SK-N-MC (cell line): ENCODE data around the gene CSKMT.
A peak's percentile ranks its signal among the peaks of the same experiment; 100 is the strongest.
"Not testable (repeated sequence)": the region's sequence is repeated elsewhere in the genome, so short reads cannot be mapped to it uniquely, and the experiment has no call there.

Experiments
- DNase-seq: peaks from one replicate; pipeline ENCODE4 v3.0.0-alpha.2; 2011; ENCODE audit warnings: low read depth, low spot score
- H3K27ac ChIP-seq: fragments of 200-600 bp; sonication (generic); 2 replicates; pipeline ENCODE4 v1.5.1; 2016; ENCODE audit warnings: mixed run types
- H3K36me3 ChIP-seq: fragments of 200-600 bp; sonication (generic); 2 replicates; pipeline ENCODE4 v1.6.1; 2017; ENCODE audit warnings: antibody characterized with exemption, low read length, mixed read lengths; ENCODE audit not compliant: insufficient read depth
- H3K4me3 ChIP-seq: fragments of 200-600 bp; sonication (generic); 2 replicates; pipeline ENCODE4 v1.5.1; 2016
- H3K9ac ChIP-seq: fragments of 200-600 bp; sonication (generic); 2 replicates; pipeline ENCODE4 v1.8.0; 2017; ENCODE audit warnings: mixed run types, mixed read lengths; ENCODE audit not compliant: insufficient read length
- H3K9me3 ChIP-seq: fragments of 200-600 bp; sonication (generic); 2 replicates; pipeline ENCODE4 v1.6.1; 2017; ENCODE audit warnings: low read depth, mild to moderate bottlenecking, antibody characterized with exemption, low read length, moderate library complexity, mixed read lengths
- EZH2 ChIP-seq: fragments of 200-600 bp; sonication (generic); IDR thresholded peaks from one replicate; pipeline ENCODE4 v1.6.1; 2017; ENCODE audit warnings: antibody characterized with exemption
- FOXP2 ChIP-seq: optimal IDR thresholded peaks from 2 replicates; pipeline ENCODE3; 2011; ENCODE audit warnings: mild to moderate bottlenecking, moderate library complexity; ENCODE audit not compliant: insufficient read depth; ENCODE audit errors: extremely low read length, control extremely low read depth
- POLR2AphosphoS5 ChIP-seq: IDR thresholded peaks from 2 replicates; pipeline ENCODE4 v1.6.1; 2012; ENCODE audit warnings: mild to moderate bottlenecking, low read depth, low read length, borderline replicate concordance

The CSKMT gene, protein sequence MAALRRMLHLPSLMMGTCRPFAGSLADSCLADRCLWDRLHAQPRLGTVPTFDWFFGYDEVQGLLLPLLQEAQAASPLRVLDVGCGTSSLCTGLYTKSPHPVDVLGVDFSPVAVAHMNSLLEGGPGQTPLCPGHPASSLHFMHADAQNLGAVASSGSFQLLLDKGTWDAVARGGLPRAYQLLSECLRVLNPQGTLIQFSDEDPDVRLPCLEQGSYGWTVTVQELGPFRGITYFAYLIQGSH

DNA sequence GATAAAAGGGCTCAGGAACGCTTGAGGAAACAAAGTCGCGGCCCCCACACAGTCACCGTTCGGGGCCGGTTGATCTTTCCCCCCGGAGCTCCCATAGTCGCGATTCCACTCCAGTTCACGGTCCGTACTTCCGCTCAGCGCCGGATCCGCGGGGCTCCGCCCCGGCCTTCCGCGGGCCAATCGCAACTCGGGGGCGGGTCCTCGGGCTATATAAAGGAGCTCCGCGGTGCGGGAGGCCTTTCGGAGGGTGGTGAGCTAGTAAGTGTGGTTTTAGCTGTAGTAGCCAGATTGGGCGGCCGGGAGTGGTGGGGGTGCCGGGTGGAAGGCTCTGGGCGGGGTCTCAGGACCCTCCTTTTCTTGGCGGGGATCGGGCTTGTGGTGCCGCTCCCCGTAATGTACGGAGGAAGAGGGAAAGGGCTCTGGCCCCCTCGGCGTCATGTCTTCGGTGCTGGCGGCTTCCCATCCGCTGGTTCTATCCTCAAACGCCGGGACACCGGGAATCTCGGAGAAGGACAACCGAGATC, at the start of gene CSKMT, which contains the start of gene C11orf98:
TSS of gene CSKMT (plus strand) at position 238 of the 524 bp plus-strand sequence. CDS start 568 bp downstream, outside the sequence.
TSS of gene C11orf98 (minus strand) at position 136 of the 524 bp plus-strand sequence. CDS start at position 95, 41 bp downstream.
- no peak for TF ChIP-seq EZH2
- TF ChIP-seq POLR2AphosphoS5, result peak; percentile 100
- DNase-seq, result peak; percentile 67
- peak within 1 kb of the TSS; percentile 97 for H3K9ac ChIP-seq
- peak within 1 kb of the TSS; percentile 78 for H3K27ac ChIP-seq
- H3K36me3 ChIP-seq, result peaks cover 25% of the 10 kb centered on the region
- no peaks in the 10 kb centered on the region for H3K9me3 ChIP-seq
- peak within 1 kb of the TSS; percentile 92 for H3K4me3 ChIP-seq

DNA sequence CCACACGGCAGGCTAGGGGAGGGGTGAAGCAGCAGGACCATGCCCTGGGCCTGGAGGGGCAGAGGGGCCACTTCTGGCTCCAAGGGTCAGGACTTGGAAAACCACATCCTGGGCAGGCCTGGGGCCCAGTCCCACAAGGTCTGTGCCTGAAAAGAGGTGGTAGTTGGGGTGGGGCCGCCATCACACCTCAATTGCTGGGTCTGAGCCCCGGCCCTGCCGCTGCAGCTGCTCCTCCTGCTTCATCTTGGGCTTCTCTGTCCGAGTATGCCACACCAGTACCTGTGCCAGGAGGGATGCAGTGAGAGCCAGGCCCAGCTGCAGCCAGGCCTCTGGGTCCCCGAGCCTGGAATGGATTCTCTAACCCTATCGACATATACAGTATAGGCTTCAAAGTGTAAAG, 49.6 kb upstream of the CSKMT start:
- H3K9me3 ChIP-seq, result no peaks in the 10 kb centered on the region
- DNase-seq, result no peak
- H3K36me3 ChIP-seq, result no peaks in the 10 kb centered on the region; the same call in 1 of the 2 replicates
- no peak overlapping the region for H3K9ac ChIP-seq
- TF ChIP-seq FOXP2 (no peak), POLR2AphosphoS5 (no peak), EZH2 (no peak)
- no peak overlapping the region for H3K4me3 ChIP-seq
- H3K27ac ChIP-seq, result no peak overlapping the region

DNA sequence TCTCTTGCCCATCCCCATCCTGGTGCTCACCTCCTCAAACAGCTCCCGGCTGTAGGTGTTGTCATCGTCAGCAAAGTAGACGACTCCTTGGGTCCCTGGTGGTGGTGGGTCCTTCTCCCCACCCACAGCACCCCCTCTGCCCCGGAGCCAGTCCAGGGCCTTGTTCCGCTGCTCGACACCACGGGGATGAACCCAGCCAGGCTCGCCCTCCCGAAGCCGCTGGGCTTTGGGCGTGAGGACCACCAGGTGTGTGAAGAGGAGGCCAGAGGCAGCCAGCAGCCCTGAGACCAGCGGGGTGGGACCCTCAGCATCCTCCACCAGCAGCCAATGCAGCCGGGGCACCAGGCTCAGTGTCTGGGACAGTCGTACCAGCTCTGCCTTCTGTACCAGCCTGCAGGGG, 48.2 kb upstream of the CSKMT start:
- not testable (repeated sequence) for H3K9me3 ChIP-seq, H3K36me3 ChIP-seq, H3K9ac ChIP-seq, H3K27ac ChIP-seq, H3K4me3 ChIP-seq, DNase-seq

DNA sequence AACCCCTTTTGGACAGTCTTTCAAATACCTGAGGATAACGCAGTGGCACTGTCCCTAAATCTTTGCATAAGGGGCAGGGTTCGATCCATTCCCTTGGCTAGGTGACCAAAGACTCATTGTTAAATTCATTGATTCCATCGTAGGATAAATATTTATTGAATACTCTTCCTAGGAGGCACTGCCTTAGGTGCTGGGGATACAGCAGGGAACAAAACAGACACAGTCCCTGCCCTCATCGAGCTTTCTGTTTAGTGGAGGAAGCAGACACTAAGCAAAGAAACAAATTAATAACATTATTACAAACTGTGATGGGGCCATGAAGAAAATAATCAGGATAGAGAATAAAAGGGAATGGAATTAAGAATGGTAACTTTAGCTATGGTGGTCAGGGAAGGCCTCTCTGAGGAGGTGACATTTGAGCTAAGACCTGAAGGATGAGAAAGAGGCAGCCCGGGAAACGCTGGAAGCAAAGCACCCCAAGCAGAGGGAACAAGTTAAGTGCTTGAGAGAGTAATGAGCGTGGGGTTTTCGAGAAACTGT, 44.0 kb upstream of the CSKMT start:
- Histone ChIP-seq H3K4me3 (peak overlapping the region; percentile 83), H3K9ac (peak overlapping the region; percentile 79), H3K27ac (peak overlapping the region; percentile 92), H3K36me3 (peaks cover 12% of the 10 kb centered on the region), H3K9me3 (no peaks in the 10 kb centered on the region)
- TF ChIP-seq EZH2 (no peak), FOXP2 (no peak)
- no peak for DNase-seq

DNA sequence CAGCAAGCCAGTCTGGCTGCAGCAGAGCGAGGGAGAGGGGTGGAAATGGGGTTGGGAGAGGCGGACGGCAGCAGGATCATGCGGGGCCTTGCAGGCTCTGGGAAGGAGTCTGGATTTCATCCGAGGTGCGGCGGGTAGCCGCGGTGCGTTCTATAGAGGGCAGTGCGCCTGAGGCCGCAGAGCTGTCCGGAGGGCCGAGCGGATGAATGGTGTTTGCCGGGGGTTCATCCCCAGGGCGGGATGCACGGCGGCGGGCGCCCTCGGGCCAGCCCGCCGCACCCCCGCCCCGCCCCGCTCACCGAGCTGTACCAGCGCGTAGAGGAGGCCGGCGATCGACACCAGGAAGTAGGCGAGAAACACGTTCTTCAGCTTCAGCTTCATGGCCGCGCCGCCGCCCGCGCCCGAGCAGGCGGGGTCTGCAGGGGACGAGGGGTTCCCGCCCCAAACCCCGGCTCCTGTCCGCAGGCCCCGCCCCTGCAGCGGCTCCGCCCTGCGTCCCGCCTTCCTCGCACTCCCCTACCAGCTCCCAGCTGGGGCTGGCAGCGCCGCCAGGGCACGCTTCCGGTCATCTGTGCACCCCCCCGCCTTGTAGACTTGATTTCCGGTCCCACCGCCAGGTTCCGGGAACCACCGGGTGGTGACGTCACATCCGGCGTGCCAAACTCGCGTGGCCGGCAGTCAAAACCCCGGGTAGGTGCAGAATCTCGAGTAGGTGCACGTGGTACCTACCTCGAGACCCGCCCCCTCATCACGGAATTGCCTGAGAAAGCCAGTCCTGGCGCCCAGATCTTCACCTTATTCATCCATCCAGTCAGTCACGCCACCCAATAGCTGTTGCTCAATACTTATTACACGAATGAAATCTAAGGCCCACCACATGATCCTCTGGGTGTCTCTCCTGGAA, 43.3 kb upstream of the CSKMT start, which contains the start of gene B3GAT3:
TSS of gene B3GAT3 (minus strand) at position 420 of the 904 bp plus-strand sequence. CDS start at position 381, 39 bp downstream.
- no peak for DNase-seq
- TF ChIP-seq EZH2 (no peak), POLR2AphosphoS5 (peak; percentile 70)
- H3K9me3 ChIP-seq, result no peaks in the 10 kb centered on the region
- H3K9ac ChIP-seq, result peak within 1 kb of the TSS; percentile 79
- H3K27ac ChIP-seq, result peak within 1 kb of the TSS; percentile 92
- peaks cover 19% of the 10 kb centered on the region for H3K36me3 ChIP-seq
- peak within 1 kb of the TSS; percentile 83 for H3K4me3 ChIP-seq

DNA sequence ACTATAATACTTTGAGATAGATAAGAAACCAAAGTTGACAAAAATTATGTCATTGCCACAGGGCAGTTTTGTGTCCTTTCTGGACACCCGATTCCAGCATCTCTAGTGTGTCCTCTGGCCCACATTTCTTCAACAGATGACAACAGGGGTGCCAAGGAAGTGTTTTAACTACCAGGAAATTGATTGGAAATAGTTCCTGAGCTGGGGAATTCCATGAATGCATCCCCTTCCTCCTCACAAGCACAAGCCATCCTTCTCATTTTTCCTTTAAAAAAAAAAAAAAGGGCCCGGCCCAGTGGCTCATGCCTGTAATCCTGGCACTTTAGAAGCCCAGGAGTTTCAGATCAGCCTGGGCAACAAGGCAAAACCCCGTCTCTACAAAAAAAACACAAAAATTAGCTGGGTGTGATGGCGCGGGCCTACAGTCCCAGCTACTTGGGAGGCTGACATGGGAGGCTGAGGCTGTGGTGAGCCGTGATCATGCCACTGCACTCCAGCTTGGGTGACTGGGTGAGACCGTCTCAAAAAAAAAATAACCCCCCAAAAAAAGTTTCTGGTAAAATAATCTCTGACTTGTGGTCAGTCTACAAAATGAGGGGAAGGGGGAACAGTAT, 42.5 kb upstream of the CSKMT start:
- Histone ChIP-seq H3K9ac (no peak overlapping the region), H3K36me3 (peaks cover 24% of the 10 kb centered on the region), H3K27ac (peak overlapping the region; percentile 92), H3K9me3 (no peaks in the 10 kb centered on the region), H3K4me3 (peak overlapping the region; percentile 83)
- TF ChIP-seq EZH2, result no peak
- TF ChIP-seq FOXP2, result no peak
- TF ChIP-seq POLR2AphosphoS5, result no peak
- DNase-seq, result no peak

DNA sequence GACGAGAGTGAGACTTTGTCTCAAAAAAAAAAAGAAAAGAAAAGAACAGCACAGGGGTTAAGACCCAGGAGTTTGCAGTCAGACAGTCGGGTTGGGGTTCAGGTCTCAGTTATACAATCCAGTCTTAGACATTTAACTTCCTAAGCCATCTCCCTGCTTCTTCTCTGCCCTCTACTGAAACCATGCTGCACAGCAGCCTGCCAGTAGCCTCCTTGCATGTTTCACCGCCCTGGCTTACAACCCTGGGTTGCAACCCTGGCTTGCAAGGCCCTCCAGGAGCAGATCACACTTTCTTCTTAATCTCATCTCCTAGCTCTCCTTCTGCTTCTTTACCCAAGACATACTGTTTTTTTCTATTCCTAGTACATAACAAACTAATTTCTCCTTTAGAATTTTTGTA, 37.4 kb upstream of the CSKMT start:
- Histone ChIP-seq H3K9ac (no peak overlapping the region), H3K4me3 (no peak overlapping the region), H3K27ac (no peak overlapping the region), H3K9me3 (no peaks in the 10 kb centered on the region), H3K36me3 (peaks cover 70% of the 10 kb centered on the region)
- DNase-seq, result no peak
- no peak for TF ChIP-seq POLR2AphosphoS5
- TF ChIP-seq FOXP2, result no peak
- TF ChIP-seq EZH2, result no peak

DNA sequence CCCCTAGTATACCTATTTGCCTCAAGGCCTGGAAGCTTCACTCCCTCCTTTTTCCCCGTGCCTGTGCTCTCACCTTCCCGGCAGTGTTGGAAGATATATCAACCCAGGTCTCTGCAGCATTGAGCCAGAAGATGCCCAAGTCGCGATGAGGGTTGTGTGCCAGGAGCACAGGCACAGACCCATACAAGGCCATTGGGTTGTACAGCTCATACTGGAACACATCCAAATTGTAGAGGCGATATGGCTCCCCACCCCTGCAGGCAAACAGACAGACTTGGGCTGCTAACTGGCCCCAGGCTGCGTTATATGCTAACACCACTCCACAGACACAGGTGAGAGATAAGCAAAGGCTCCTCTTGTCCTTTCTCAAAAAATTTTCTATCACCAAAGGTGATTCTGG, 32.6 kb upstream of the CSKMT start:
- DNase-seq, result no peak
- Histone ChIP-seq H3K4me3 (no peak overlapping the region), H3K36me3 (peaks cover 89% of the 10 kb centered on the region), H3K27ac (no peak overlapping the region), H3K9me3 (no peaks in the 10 kb centered on the region), H3K9ac (no peak overlapping the region)
- TF ChIP-seq FOXP2, result no peak
